22Rv1 (cell line): ENCODE data around the gene LMO7.

Source experiments
- ZFX ChIP-seq: fragments of 450-650 bp; IDR thresholded peaks from 2 replicates; pipeline ENCODE4 v1.6.1; 2017; ENCODE audit warnings: antibody characterized with exemption, borderline replicate concordance
- TF ChIP-seq, protein P1 (sequence below): fragments of 450-650 bp; IDR thresholded peaks from 2 replicates; pipeline ENCODE4 v1.5.1; 2017; ENCODE audit warnings: mild to moderate bottlenecking

DNA sequence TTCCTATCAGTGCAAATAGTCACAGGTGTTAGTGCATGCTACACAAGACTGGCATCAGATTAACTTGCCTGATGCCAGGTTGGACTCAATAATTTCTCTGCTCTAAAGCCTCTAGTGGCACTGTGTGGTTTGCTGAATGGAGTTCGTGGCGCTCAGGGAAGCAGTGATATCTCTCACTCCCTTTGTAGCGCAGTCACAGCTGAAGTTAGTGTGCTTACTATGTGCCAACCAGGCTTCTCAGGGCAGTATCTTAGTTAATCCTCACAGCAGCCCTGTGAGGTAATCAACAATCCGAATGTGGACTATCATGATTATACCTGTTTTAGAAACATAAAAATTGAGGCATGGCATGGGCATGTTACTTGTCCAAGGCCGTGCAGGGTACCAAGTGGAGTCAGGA lies 190.3 kb downstream of the LMO7 start:
- TF ChIP-seq ZFX = no peak
- TF ChIP-seq, protein P1, sequence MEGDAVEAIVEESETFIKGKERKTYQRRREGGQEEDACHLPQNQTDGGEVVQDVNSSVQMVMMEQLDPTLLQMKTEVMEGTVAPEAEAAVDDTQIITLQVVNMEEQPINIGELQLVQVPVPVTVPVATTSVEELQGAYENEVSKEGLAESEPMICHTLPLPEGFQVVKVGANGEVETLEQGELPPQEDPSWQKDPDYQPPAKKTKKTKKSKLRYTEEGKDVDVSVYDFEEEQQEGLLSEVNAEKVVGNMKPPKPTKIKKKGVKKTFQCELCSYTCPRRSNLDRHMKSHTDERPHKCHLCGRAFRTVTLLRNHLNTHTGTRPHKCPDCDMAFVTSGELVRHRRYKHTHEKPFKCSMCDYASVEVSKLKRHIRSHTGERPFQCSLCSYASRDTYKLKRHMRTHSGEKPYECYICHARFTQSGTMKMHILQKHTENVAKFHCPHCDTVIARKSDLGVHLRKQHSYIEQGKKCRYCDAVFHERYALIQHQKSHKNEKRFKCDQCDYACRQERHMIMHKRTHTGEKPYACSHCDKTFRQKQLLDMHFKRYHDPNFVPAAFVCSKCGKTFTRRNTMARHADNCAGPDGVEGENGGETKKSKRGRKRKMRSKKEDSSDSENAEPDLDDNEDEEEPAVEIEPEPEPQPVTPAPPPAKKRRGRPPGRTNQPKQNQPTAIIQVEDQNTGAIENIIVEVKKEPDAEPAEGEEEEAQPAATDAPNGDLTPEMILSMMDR = no peak
